GM23248 (cell line): ENCODE measurements around the gene TOX2. TPM values are rescaled to one million over a fixed set of nuclear protein-coding genes. Genes with fewer than 3 reads are reported as not detected.
A peak's percentile ranks its signal among the peaks of the same experiment; 100 is the strongest.

Experiments
- DNase-seq: peaks from one replicate; pipeline ENCODE4 v3.0.0-alpha.2; 2015
- H2AFZ ChIP-seq: fragments of 200-600 bp; sonication (generic); 2 replicates; pipeline ENCODE4 v1.6.1; 2016; ENCODE audit warnings: antibody characterized with exemption
- H3F3A ChIP-seq: fragments of 200-600 bp; sonication (generic); 2 replicates; pipeline ENCODE4 v1.6.1; 2016; ENCODE audit warnings: mild to moderate bottlenecking, antibody characterized with exemption, mixed run types; ENCODE audit not compliant: insufficient read depth
- H3K27ac ChIP-seq: fragments of 200-600 bp; sonication (generic); 2 replicates; pipeline ENCODE4 v1.5.1; 2016; ENCODE audit warnings: mild to moderate bottlenecking
- H3K27me3 ChIP-seq: fragments of 200-600 bp; sonication (generic); replicated peaks from 2 replicates; pipeline ENCODE4 v1.6.1; 2016; ENCODE audit warnings: mild to moderate bottlenecking; ENCODE audit not compliant: insufficient read depth
- H3K36me3 ChIP-seq: fragments of 200-600 bp; sonication (generic); 2 replicates; pipeline ENCODE4 v1.6.1; 2016; ENCODE audit warnings: low read depth, mild to moderate bottlenecking
- H3K4me1 ChIP-seq: fragments of 200-600 bp; sonication (generic); 2 replicates; pipeline ENCODE4 v1.6.1; 2016; ENCODE audit warnings: mild to moderate bottlenecking; ENCODE audit not compliant: insufficient read depth
- H3K4me2 ChIP-seq: fragments of 200-600 bp; sonication (generic); one replicate; pipeline ENCODE4 v1.6.1; 2016; ENCODE audit warnings: mild to moderate bottlenecking; ENCODE audit not compliant: unreplicated experiment
- H3K4me3 ChIP-seq: fragments of 200-600 bp; sonication (generic); 2 replicates; pipeline ENCODE4 v1.5.1; 2016; ENCODE audit warnings: mild to moderate bottlenecking
- H3K79me2 ChIP-seq: fragments of 200-600 bp; sonication (generic); 2 replicates; pipeline ENCODE4 v1.6.1; 2016; ENCODE audit warnings: mild to moderate bottlenecking; ENCODE audit not compliant: insufficient read depth
- H3K9ac ChIP-seq: fragments of 200-600 bp; sonication (generic); 2 replicates; pipeline ENCODE4 v1.6.1; 2016; ENCODE audit warnings: mild to moderate bottlenecking
- H3K9me2 ChIP-seq: fragments of 200-600 bp; sonication (generic); 2 replicates; pipeline ENCODE4 v1.6.1; 2016; ENCODE audit warnings: mixed run types, mild to moderate bottlenecking, moderate library complexity; ENCODE audit not compliant: insufficient read depth
- H3K9me3 ChIP-seq: fragments of 200-600 bp; sonication (generic); one replicate; pipeline ENCODE4 v1.6.1; 2017; ENCODE audit warnings: low read depth
- H4K20me1 ChIP-seq: fragments of 200-600 bp; sonication (generic); 2 replicates; pipeline ENCODE4 v1.6.0; 2016; ENCODE audit not compliant: insufficient read depth
- EZH2 ChIP-seq: fragments of 200-600 bp; sonication (generic); IDR thresholded peaks from 2 replicates; pipeline ENCODE4 v1.6.1; 2018; ENCODE audit warnings: antibody characterized with exemption, mild to moderate bottlenecking; ENCODE audit not compliant: insufficient read depth, poor library complexity, severe bottlenecking
- EZH2phosphoT487 ChIP-seq: fragments of 200-600 bp; sonication (generic); IDR thresholded peaks from 2 replicates; pipeline ENCODE4 v1.6.1; 2018; ENCODE audit warnings: antibody characterized with exemption, moderate library complexity, mild to moderate bottlenecking, low read depth; ENCODE audit not compliant: insufficient read depth
- WGBS, 2 experiments: methylation state at CpG; one replicate each; pipeline ENCODE4 v1.1.6; 2015 to 2017; ENCODE audit warnings: low lambda C conversion rate in 2 of 2, low coverage in 1 of 2; ENCODE audit errors: missing lambda C conversion rate in 2 of 2; 5-methylcytosine and 5-hydroxymethylcytosine counted together
- in situ Hi-C: fragments of 300-500 bp; cut with MboI; formaldehyde crosslinking; loops from 2 replicates; pipeline ENCODE4 v1.15.0; 2020
- polyA plus RNA-seq: library from polyadenylated mRNA; unstranded; fragments of >200 nt; fragmentation: Nextera tagmentation; extraction: Ambion mirVana; gene quantifications from 2 replicates; pipeline ENCODE4 v1.2.1, GENCODE V29; 2016
- total RNA-seq: library from RNA; depleted of rRNA; stranded (reverse); fragments of >200 nt; shearing (Covaris generic); gene quantifications from 2 replicates; pipeline ENCODE4 v1.2.3, GENCODE V29; 2014

TOX2 gene
- total and polyA plus RNA-seq, 2 experiments from 2014 or later, result 0.97 to 15.9 TPM

DNA sequence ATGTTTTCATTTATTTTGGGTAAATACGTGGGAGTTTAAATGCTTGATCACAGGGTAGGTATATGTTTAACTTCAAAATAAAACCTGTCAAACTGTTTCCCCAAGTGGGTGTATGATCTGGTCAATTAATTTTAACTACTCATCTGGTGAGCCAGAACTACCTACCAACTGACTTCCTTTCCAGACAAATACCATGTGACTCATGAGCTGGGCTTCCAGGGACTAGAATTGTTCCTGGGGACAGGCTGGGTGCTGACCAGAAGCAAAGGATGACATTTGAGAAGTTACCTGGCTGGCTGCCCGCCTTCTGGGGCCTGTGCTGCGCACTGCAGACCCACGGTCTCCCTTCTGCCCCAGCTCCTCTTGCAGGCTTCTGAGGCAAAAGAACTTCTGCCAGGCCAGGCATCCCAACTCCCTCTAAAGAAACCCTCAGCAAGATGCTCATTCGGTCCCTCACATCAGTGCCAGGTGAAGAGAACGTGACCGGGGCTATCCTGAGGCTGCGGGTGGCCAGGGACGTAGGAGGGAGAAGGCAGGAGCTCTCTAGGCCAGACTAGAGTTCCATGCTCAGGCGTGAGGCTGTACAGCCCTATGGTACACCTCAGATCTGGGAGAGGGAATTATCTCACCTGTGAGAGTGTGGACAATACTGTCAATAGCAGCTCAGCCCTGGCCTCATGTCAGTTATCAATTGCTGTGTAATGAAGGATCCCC lies 168.7 kb downstream of the TOX2 start:
- no peaks in the 10 kb centered on the region for H4K20me1 ChIP-seq
- no peak overlapping the region for H3K9ac ChIP-seq
- WGBS, 2 experiments, result 75 to 78% methylated on average over 10 of the region's 10 CpGs
- peaks cover 12% of the 10 kb centered on the region; the same call in 1 of the 2 replicates for H3F3A ChIP-seq
- no peak for TF ChIP-seq EZH2phosphoT487
- no peak for TF ChIP-seq EZH2
- no peak overlapping the region for H2AFZ ChIP-seq
- no peaks in the 10 kb centered on the region for H3K36me3 ChIP-seq
- peaks cover 10% of the 10 kb centered on the region for H3K4me1 ChIP-seq
- no peak overlapping the region for H3K27ac ChIP-seq
- H3K4me2 ChIP-seq, result no peak overlapping the region
- no peaks in the 10 kb centered on the region for H3K27me3 ChIP-seq
- no peaks in the 10 kb centered on the region for H3K9me3 ChIP-seq
- H3K9me2 ChIP-seq, result no peaks in the 10 kb centered on the region
- H3K79me2 ChIP-seq, result no peaks in the 10 kb centered on the region
- in situ Hi-C loops, result loop anchor here (5.0 to 10.0 kb wide), 2 partner anchors 331 to 549 kb away; no protein-coding TSS in a partner anchor
- DNase-seq, result peak; percentile 63
- H3K4me3 ChIP-seq, result no peak overlapping the region

DNA sequence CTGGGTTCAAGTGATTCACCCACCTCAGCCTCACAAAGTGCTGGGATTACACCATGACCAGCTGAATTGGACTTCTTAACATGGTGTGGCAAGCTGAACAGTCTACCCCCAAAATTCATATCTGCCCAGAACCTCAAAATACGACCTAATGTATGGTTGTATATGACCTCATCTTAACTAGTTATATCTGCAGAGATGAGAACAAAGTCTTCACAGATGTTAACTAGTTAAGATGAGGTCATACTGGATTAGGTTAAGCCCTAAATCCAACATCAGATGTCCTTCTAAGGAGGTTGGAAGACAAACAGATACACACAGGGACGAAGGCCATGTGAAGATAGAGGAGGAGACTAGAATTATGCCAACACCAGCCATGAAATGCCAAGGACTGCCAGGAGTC lies 169.8 kb downstream of the TOX2 start:
- H3K27ac ChIP-seq, result no peak overlapping the region
- TF ChIP-seq EZH2 (no peak), EZH2phosphoT487 (no peak)
- H2AFZ ChIP-seq, result no peak overlapping the region
- no peaks in the 10 kb centered on the region for H3K9me2 ChIP-seq
- peaks cover 12% of the 10 kb centered on the region; the same call in 1 of the 2 replicates for H3F3A ChIP-seq
- H3K36me3 ChIP-seq, result no peaks in the 10 kb centered on the region
- no peak overlapping the region for H3K4me2 ChIP-seq
- no peaks in the 10 kb centered on the region for H3K79me2 ChIP-seq
- no peaks in the 10 kb centered on the region for H3K9me3 ChIP-seq
- no peaks in the 10 kb centered on the region for H3K27me3 ChIP-seq
- no peak overlapping the region for H3K4me3 ChIP-seq
- in situ Hi-C loops, result loop anchor here (5.0 to 10.0 kb wide), 2 partner anchors 332 to 550 kb away; no protein-coding TSS in a partner anchor
- H3K4me1 ChIP-seq, result peaks cover 10% of the 10 kb centered on the region
- no peak for DNase-seq
- H4K20me1 ChIP-seq, result no peaks in the 10 kb centered on the region
- H3K9ac ChIP-seq, result no peak overlapping the region
- WGBS, 2 experiments, result 87 to 91% methylated on average over 2 of the region's 2 CpGs

DNA sequence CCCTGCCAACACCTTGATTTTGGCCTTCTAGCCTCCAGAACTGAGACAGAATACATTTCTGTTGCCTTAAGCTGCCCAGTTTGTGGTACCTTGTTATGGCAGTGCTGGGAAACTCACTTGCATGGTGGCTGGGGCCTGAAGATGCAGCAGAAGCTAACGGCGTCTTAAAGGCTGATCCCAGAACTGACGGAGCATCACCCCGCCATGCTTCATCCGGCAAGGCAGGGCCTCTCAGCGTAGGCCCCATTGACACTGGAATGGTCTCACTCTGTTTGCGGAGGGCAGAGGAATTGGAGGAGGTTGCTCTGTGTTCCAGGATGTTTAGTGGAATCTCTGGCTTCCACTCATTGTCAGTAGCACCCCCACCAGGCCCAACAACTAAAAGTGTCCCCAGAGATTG lies 170.2 kb downstream of the TOX2 start:
- in situ Hi-C loops, result loop anchor here (5.0 to 10.0 kb wide), 2 partner anchors 333 to 550 kb away; no protein-coding TSS in a partner anchor

GRCh38 chr20:44085616-44086434 lies 171.2 kb downstream of the TOX2 start:
- peaks cover 12% of the 10 kb centered on the region; the same call in 1 of the 2 replicates for H3F3A ChIP-seq
- no peak overlapping the region for H3K9ac ChIP-seq
- H4K20me1 ChIP-seq, result no peaks in the 10 kb centered on the region
- in situ Hi-C loops, result loop anchor here (10.0 kb wide), 1 partner anchor 551 kb away; no protein-coding TSS in a partner anchor
- no peak for DNase-seq
- H3K27ac ChIP-seq, result no peak overlapping the region
- no peak overlapping the region for H2AFZ ChIP-seq
- H3K4me1 ChIP-seq, result peaks cover 10% of the 10 kb centered on the region
- 80 to 82% methylated on average over 17 of the region's 17 CpGs for WGBS, 2 experiments
- no peak overlapping the region for H3K4me2 ChIP-seq
- no peaks in the 10 kb centered on the region for H3K9me2 ChIP-seq
- H3K27me3 ChIP-seq, result no peaks in the 10 kb centered on the region
- H3K9me3 ChIP-seq, result no peaks in the 10 kb centered on the region
- no peak overlapping the region for H3K4me3 ChIP-seq
- H3K36me3 ChIP-seq, result no peaks in the 10 kb centered on the region
- no peaks in the 10 kb centered on the region for H3K79me2 ChIP-seq
- TF ChIP-seq EZH2phosphoT487 (no peak), EZH2 (no peak)

More for the DNA sequence above, 170.2 kb downstream of the TOX2 start:
- no peak overlapping the region for H3K4me2 ChIP-seq
- no peak overlapping the region for H3K9ac ChIP-seq
- H3K27me3 ChIP-seq, result no peaks in the 10 kb centered on the region
- H3K9me3 ChIP-seq, result no peaks in the 10 kb centered on the region
- no peak overlapping the region for H2AFZ ChIP-seq
- H3F3A ChIP-seq, result peaks cover 12% of the 10 kb centered on the region; the same call in 1 of the 2 replicates
- H3K36me3 ChIP-seq, result no peaks in the 10 kb centered on the region
- no peak overlapping the region for H3K27ac ChIP-seq
- no peak for DNase-seq
- H3K4me1 ChIP-seq, result peaks cover 10% of the 10 kb centered on the region
- H3K9me2 ChIP-seq, result no peaks in the 10 kb centered on the region
- no peaks in the 10 kb centered on the region for H3K79me2 ChIP-seq
- no peaks in the 10 kb centered on the region for H4K20me1 ChIP-seq
- no peak for TF ChIP-seq EZH2
- H3K4me3 ChIP-seq, result no peak overlapping the region
- WGBS, 2 experiments, result 93 to 94% methylated on average over 7 of the region's 7 CpGs
